OCI-LY7 (cell line): ENCODE data around the gene GRIP1.

Experiments
- CTCF ChIP-seq: fragments of 200-600 bp; sonication (generic); conservative IDR thresholded peaks from 2 replicates; pipeline ENCODE4 v1.5.1; 2014; ENCODE audit warnings: mild to moderate bottlenecking, antibody characterized with exemption, low read length, moderate library complexity, mixed read lengths
- EZH2phosphoT487 ChIP-seq: fragments of 200-600 bp; sonication (generic); IDR thresholded peaks from 2 replicates; pipeline ENCODE4 v1.6.1; 2018; ENCODE audit warnings: low read depth, borderline replicate concordance, mild to moderate bottlenecking, mixed run types, antibody characterized with exemption, low read length, moderate library complexity, mixed read lengths

GRCh38 chr12:66563220-66563619 is 115.7 kb downstream of the GRIP1 start:
- no peak for TF ChIP-seq CTCF
- TF ChIP-seq EZH2phosphoT487 = no peak
